ENCODE results near the gene EPHX1.
"Not testable (repeated sequence)": the region's sequence is repeated elsewhere in the genome, so short reads cannot be mapped to it uniquely, and the experiment has no call there.

The EPHX1 gene

DNA sequence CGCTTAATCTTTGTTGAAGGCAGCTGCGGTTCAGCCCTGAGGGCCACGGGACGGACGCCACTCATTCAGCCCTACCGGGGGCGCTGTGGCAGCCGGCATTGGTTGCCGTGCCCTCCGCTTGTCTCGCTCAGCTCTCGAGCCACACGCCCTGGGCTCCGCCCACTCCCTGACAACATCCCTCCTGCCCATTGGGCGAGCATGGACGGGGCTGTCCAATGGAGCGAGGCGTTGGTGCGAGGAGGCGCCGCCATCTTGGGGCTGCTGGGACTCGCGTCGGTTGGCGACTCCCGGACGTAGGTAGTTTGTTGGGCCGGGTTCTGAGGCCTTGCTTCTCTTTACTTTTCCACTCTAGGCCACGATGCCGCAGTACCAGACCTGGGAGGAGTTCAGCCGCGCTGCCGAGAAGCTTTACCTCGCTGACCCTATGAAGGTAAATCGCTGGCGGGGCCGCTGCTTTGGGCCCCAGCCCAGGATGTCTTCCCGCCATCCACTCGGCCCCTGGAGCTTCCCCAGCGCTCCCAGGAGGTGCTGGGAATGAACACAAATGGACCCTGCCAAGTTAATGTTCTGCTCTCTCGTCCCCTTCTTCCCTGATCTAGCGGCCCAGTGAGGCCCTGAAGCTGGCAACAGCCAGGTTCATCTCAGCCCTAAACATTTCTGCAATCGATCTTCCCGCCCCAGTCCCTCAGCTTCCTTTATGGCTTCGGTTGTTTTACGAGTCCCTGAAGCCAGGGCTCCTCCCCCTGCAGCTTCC, 32.2 kb upstream of the EPHX1 start, which contains the start of gene SRP9:
SRP9 (plus strand) TSS at position 244 of the 754 bp plus-strand sequence; CDS start at position 359, 115 bp downstream.
- peak; percentile 97 for DNase-seq

DNA sequence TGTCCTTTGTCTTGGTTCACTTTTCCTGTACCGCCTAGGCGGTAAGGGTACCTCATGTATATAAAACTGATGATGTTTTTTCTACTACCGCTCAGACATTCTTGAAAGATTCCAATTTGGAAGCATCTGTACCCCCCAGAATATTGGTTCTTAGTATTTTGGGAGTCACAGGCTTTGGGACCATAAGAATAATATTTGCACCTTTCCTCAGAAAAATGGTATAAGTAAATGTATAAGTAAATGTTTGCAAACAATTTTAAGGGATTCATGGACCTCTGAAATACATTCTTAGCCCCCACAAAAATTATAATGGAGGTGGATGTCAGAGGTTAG, 31.6 kb upstream of the EPHX1 start:
- DNase-seq: no peak

DNA sequence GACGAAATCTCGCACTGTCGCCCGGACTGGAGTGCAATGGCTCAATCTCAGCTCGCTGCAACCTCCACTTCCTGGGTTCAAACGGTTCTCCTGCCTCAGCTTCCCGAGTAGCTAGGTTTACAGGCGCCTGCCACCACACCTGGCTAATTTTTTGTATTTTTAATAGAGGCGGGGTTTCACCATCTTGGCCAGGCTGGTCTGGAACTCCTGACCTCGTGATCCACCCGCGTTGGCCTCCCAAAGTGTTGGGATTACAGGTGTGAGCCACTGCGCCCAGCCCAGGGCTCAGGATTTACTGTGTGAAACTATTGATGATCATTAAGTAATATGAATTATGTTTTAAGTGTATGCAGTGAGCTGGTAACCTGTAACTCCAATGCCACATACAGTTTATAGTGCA, 30.8 kb upstream of the EPHX1 start:
- not testable (repeated sequence) for DNase-seq

DNA sequence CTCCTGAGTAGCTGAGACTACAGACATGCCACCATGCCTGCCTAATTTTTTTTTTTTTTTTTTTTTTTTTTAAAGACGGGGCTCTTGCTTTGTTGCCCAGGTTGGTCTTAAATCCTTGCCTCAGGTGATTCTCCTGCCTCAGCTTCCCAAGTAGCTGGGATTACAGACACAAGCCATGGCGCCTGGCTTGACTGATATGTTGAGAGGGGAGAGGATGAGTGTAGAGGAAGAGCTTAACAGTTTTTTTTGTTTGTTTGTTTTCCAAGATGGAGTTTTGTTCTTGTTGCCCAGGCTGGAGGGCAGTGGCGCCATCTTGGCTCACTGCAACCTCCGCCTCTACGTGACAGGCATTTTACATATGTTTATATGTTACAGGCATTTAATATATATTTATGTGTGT, 29.8 kb upstream of the EPHX1 start:
- no peak for DNase-seq

DNA sequence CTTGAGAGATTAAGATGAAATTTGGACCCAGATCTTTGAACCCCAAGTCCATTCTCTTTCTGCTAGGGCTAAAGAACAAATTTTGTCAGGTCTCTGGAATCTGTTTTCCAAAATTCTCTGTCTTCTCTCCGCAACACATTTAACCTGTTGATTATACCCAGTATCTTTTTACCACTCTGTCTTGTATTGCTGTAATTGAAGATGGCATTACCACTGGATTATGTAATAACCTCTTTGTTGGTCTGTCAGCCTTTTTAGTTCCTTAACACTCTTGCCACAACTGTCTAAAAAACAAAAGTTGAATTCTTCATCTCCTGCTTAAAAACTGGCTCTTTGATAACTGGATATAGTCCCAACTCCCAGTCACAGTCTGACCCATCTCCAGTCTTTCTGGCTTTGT, 29.3 kb upstream of the EPHX1 start:
- DNase-seq: no peak

DNA sequence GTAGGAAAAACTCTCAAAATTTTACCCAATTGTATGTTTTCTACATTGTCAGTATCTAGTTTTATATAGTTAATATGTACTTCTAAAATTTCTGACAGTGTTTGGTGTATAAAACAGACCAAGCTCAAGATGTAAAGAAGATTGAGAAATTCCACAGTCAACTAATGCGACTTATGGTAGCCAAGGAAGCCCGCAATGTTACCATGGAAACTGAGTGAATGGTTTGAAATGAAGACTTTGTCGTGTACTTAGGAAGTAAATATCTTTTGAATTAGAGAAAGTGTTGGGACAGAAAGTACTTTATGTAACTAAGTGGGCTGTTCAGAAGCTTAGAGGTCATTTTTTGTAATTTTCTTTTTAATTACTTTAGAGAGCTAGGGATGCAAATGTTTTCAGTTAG, 20.8 kb upstream of the EPHX1 start:
- DNase-seq: not testable (repeated sequence)

DNA sequence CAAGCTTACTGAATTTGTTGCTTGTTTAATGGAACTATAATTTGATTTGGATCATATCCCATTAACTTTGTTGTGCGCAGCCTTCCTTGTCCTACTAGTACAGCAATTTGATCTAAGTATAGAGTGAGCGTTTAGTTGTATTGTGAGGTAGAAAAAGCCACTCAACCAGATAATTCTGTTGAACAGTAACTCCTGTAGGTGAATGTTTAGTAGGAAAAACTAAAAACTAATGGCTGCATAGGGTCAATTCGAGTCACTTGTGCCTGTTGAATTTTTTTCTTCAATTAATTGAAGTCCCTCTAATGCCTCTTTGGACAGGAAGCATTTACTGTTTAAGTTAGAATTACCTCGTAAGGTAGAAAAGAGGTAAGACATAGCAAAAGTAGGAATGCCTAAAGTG, 15.0 kb upstream of the EPHX1 start:
- no peak for DNase-seq

DNA sequence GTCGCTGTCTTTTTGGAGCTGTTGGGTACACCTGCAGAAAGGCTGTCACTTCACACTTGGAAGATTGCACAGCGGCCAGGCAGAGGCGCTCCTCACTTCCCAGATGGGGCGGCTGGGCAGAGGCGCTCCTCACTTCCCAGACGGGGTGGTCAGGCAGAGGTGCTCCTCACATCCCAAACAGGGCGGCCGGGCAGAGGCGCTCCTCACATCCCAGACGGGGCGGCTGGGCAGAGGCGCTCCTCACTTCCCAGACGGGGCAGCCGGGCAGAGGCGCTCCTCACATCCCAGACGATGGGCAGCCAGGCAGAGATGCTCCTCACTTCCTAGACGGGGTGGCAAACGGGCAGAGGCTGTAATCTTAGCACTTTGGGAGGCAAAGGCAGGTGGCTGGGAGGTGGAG, 13.8 kb upstream of the EPHX1 start:
- not testable (repeated sequence) for DNase-seq

DNA sequence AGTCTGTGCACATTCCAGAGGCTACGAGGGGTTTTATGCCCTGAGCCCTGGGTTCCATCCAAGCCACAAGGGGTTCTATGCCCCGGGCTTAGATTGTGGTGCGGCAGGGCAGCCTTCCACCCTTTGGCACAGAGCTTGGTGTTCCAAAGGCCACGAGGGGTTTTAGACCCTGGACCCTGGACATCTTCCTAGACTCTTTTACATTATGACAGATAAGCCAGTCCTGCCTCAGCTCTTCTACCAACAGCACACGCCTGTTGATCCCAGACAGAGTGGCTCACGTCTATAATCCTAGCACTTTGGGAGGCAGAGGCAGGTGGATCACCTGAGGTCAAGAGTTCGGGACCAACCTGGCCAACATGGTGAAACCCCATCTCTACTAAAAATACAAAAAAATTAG, 8.8 kb upstream of the EPHX1 start:
- DNase-seq: not testable (repeated sequence)

DNA sequence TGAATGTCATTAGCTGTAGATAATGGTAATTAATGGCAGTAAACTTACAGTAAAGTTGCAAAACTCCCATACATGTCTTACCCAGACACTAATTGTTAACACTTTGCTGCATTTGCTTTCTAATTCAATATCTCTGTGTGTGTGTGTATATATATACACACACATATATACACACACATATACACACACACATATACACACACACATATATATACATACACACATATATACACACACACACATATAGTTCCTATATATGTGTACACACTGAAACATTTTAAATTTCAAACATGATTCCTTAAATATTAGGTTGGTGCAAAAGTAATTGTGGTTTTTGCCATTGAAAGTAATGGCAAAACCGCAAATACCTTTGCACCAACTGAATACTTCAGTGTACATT, 3.7 kb upstream of the EPHX1 start:
- no peak for DNase-seq

DNA sequence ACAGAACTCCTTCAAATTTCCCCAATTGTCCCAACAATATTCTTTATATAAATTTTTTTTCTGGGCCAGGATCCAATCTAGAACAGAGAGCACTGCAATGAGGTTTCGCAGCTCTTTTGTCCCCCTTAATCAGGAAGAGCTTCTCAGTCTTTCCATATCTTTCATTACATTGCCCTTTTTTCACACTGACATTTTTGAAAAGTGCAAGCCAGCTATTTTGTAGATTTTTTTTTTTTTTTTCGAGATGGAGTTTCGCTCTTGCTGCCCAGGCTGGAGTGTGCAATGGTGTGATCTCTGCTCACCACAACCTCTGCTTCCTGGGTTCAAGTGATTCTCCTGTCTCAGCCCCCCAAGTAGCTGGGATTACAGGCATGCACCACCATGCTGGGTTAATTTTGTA, 3.2 kb upstream of the EPHX1 start:
- not testable (repeated sequence) for DNase-seq

DNA sequence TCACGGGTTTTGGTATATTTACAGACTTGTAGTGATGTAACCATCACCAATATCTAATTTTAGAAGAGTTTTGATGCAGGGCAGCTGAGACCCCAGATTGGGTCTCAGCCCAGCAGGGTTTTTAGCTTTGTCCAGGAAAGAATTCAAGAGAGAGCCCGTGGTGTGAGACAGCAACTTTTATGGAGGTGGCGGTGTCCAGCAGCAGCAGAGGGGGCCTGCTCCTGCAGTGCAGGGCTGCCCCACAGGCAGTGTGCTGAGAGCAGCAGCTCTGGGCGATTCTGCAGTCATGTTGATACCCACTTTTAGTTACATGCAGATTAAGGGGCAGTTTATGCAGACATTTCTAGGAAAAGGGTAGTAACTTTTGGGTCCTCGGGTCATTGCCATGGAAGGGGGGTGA, 1.8 kb upstream of the EPHX1 start:
- no peak for DNase-seq

DNA sequence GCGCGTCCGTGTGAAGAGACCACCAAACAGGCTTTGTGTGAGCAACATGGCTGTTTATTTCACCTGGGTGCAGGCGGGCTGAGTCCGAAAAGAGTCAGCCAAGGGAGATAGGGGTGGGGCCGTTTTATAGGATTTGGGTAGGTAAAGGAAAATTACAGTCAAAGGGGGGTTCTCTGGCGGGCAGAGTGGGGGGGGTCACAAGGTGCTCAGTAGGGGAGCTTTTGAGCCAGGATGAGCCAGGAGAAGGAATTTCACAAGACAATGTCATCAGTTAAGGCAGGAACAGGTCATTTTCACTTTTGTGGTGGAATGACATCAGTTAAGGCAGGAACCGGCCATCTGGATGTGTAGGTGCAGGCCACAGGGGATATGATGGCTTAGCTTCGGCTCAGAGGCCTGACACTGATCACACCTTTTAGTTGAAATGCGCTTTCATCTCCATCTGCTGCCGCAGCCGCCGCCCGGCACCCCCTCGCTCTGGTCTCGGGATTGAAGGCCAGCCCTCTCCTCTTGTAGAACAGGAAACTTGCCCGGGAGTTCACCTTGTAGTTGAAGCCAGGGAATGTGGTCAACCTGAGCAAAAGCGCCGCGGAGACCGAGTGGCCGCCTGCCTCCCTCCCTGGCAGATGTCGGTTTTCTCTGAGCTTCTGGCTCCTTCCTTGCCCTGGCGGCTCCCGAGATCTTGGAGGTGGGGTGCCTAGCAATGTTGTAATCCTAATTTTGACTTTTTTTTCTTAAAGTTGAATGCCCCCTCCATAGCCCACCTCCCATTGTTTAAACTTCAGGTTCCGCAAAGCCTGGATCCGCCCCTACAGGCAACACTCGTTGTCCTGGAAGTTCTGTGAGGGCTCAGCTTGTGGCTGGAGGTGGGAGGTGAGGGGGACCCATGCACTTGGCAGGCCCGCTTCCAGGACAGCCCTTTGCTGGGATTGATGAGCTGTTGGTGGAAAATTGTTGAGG, 935 bp downstream of the EPHX1 start:
- DNase-seq: not testable (repeated sequence)

DNA sequence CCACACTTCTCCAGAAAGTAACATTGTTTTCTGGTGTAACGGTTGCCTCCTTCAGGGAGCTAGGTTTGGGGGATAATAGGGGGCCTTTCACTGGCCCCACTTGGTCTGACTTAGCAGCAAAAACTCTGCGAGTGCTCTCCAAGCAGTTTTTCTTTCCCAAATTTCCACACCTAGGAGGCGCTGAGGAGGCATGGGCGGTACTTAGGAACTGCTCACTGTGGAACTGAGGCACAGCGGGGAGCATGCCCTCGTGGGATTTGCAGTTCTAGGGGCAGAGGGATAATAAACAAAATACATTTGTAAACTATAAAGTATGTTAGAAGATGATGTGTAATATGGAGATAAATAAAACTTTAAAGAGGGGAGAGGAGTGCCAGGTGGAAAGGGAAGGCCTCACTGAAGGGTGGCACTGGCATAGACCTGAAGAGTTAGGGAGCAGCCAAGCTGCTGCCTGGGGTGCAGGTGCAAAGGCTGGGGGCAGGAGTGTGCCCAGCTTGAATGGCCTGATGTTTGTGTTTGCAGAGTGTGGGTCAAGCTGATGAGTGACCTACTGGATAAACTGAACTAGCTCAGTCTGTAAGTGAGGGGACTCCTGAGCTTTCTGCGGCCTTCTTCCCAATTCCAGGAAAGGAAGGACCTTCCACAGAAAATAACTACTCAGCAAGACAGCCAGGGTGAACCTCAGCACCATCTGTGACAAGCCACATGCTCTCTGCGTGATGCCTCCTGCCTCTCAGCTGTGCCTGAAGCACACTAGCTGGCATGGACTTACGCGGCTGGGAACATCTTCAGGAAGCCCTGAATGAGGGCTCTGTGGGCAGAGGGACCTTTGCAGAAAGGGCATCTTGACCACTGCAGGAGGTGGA, 1.9 kb downstream of the EPHX1 start:
- DNase-seq: no peak

DNA sequence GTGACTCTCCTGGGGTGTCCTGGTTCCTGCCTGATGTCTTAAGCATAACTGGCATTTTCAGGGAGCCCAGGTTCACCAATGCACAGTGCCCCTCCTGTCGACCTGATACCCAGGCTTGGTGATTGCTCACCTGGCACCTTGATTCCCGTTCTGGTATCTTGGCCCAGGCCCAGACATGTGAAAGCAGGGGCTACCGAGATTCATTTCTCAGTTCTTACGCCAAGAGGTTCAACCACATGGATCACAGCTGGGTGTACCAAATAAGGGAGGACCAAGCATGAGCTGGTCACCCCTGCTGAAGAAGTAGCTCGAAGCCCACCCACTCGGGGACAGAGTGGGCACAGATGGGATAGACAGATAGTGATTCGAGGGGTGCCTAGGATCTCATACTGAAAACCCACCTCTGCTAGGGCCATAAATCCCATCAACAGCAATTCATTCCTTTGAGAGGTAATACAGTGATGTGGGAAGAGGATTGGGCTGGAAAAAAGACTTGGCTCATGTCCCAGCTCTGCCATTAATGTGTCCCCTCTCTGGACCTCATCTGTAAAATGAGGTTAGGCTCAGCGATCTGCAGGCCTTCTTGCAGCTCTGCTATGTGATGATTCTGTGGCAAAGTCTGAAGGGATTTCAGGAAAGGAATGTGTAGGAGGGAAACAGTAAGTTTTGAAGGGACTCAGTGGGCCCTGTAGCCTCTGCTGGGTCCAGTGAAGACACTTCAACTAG, 2.7 kb downstream of the EPHX1 start:
- DNase-seq: no peak

DNA sequence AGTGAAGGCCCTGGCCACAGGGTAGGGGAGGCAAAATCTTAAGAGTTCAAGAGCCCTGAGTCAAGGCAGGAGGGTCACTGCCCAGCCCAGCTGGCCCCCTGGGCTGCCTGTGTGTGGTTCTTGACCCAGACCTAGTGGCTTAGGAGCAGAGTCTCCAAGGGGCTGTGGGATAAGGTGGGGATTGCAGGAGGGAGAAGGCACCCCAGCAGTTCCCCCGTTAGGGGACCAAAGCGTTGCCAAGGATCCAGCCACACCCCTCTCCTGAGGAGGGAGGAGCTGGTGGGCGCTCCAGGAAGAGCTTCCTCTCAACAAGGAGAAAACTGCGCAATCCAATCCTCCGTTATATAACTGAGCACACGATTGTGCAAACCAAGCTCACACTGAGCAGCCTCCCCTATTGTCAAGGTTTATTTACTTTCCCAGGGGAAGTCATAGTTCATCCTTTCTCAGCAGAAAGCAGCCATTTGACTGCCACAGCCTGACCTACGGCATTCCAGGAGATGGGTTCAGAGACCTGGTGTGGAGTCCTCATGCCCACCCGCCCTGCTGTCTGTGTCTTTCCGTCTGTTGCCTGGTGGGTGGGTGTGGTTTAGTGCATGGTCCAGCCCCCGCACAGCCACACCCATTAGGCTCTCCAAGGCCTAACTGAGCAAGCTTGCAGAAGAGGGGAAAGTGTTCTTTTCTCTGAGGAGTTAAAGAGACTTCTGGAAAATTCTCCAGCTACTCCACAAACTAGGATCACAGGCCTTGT, 3.5 kb downstream of the EPHX1 start:
- peak; percentile 82 for DNase-seq

DNA sequence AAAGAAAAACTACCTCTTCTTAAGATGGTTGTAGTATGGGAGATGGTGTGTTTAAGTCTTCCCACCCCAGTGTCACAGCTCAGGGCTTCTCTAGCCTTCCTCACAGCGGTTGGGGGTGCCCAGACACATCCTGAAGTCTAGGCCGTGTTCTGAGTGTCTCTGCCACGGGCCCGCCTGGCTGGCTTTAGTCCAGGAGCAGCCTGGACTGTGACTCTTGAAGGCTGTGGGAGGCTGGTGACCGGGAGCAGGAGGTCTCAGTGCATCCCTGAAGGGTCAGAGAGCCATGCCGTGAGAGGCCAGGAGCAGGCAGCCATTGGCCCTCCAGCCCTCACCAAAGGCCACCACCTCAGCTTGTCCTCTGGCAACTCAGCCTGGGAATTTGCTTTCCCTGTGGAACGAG, 4.5 kb downstream of the EPHX1 start:
- DNase-seq: no peak

DNA sequence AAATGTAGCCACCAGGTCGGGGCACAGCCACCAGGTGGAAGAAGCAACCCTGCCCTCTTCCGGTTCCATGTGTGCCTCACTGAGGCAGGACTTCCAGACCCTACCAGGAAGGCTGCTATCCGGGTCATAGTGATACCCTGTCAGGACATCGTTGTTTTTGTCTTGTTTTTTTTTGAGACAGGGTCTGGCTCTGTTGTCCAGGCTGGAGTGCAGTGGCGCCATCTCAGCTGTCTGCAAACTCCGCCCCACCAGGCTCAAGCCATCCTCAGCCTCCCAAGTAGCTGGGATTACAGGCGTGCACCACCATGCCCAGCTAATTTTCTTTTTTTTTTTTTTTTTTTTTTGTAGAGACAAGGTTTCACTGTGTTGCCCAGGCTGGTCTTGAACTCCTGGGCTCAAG, 5.2 kb downstream of the EPHX1 start:
- not testable (repeated sequence) for DNase-seq

DNA sequence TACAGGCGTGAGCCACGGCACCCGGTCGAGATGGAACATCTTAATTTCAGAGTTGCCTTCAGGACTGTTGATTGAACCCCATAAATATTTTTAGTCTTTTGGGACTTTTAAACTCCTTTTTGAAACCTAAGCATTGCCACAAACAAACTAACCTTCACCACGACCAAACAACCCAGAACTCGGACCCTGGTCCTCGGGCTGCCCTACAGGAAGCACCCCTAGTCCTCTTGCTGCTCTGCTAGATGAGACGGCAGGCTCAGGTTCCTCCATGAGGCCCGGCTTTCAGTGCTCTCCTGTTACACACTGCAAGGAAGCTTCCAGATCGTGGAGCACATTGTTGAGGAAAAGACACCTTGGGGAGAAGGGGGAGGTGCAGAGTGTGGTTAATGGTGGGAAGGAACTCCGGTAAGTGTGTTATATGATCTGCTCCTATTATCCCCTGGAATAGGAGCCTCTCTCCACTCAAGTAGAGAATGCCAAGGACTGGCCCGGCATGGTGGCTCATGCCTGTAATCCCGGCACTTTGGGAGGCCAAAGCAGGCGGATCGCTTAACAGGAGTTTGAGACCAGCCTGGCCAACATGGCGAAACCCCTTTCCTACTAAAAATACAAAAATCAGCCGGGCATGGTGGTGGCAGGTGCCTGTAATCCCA, 5.7 kb downstream of the EPHX1 start:
- DNase-seq: no peak

DNA sequence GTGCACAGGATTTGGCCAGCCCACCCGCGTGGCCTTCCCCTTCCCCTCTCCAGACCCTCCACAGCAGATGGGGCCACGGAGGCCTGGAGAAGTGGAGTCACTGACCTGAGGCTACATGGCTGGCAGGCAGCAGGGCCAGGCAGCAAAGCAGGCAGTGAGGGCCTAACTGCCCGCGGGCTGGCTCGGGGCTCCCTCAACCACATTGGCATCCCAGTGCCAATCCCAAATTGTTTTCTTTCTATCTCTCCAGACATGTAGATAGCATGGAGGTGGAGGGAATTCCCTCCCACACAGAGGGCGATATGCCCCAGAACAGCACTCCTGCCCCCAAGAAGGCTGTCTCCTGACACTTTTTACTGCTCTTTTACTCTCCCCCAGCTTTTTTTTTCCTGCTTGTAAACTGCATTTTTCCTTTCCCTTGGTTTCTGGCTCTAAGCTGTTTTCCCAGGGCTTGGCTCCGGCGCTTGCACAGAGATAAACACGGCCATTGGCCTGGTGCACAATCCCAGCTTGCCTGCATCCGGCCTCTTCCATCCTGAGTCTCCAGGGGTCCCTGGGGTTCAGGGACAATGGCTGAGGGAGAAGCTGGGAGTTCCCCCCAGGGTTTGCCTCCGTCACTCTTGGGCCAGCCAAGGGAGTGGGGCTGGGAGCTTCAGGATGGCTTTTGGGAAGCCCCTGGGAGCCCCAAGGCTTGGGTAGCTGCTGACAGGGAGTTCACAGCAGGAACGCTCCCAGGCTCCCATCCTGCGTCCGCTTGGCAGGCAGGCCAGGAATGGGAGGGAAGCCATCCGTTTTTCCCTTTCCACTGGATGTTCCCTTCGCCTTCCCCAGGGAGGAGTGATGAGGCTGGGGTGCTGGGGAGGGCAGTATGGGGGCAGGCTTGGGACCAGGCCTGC, 7.0 kb downstream of the EPHX1 start:
- DNase-seq: no peak

All from SIG-M5 (cell line).